Measurements from ENCODE around the gene TTLL11. TPM values are rescaled to one million over a fixed set of nuclear protein-coding genes. Genes with fewer than 3 reads are reported as not detected.

TTLL11 gene
- 1.4 and 1.7 TPM in 2 replicates for total RNA-seq (2014; rRNA removed; shearing (Covaris generic))
- polyA plus RNA-seq (2016; fragmentation: Nextera tagmentation; extraction: Ambion mirVana): 0.37 and 0.57 TPM in 2 replicates
- long read RNA-seq: 0 reads

DNA sequence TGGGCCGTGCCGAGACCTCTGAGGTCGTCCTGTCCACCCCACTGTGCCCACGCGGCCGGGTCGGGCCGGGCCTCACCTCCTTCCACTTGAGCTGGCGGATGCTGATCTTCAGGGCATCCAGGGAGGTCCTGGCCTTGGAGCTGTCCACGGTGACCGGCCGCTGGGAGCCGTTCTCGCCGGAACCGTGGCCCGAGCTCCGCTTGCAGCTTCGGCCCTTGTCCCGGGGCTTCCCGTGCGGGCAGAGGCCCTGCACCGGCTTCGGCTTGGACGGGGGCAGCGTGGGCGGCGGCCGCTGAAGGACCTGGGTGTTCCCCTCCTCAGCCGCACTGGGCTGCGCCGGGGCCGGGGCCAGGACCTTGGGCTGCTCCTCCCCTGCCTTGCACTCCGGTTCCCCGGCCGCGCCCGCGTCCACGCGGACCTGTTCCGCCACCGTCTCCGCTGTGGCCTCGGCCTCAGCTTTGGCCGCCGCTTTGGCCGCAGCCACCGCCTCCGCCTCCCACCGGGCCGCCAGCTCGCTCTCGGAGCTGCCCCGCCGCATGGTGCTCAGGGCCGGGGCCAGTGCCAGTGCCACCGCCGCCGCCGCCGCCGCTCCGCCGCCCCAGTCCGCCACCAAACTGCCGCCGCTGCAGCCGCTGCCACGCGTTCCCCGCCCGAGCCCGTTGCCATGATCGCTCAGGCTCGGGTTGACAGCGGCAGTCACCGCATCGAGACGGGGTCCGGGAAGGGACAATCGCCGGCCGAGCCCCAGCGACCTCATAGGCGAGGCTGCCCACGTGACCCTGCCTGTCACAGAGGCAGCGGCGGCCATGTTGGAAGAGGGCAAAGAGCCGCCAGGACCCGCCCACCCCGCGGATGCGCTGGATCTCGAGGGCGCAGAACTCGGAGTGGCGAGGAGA lies at the start of gene TTLL11:
Gene TTLL11 (minus strand): TSS at position 698 of the 896 bp plus-strand sequence. CDS start 160 bp downstream, at position 538.
- H3K27me3 Mint-ChIP-seq (ENCODE audit: insufficient read depth, low read depth, poor library complexity): peaks cover 7% of the 10 kb centered on the region
- H3K27ac ChIP-seq (ENCODE audit: low read depth): no peak within 1 kb of the TSS
- H3K4me1 Mint-ChIP-seq: peaks cover 10% of the 10 kb centered on the region
- peak within 1 kb of the TSS; percentile 93 for H2AFZ ChIP-seq
- H3K27ac Mint-ChIP-seq: no peak within 1 kb of the TSS
- no peaks in the 10 kb centered on the region for H3K36me3 ChIP-seq (ENCODE audit: insufficient read depth)
- peak within 1 kb of the TSS; percentile 88 for H3K4me2 ChIP-seq
- H3K4me3 ChIP-seq: peak within 1 kb of the TSS; percentile 68
- ATAC-seq: peak; percentile 90
- H3K4me1 ChIP-seq (ENCODE audit: insufficient read depth): no peaks in the 10 kb centered on the region; the same call in 1 of the 2 replicates
- no peaks in the 10 kb centered on the region for H3K9me2 ChIP-seq (ENCODE audit: insufficient read depth)
- H3K36me3 Mint-ChIP-seq (ENCODE audit: low read depth): no peaks in the 10 kb centered on the region; the same call in 2 of the 3 replicates
- no peaks in the 10 kb centered on the region for H3F3A ChIP-seq (replicated peaks; ENCODE audit: low read depth)
- H3K79me2 ChIP-seq (replicated peaks; ENCODE audit: insufficient read depth): no peaks in the 10 kb centered on the region
- DNase-seq (ENCODE audit: low spot score): peak; percentile 97
- H3K4me3 Mint-ChIP-seq: peak within 1 kb of the TSS; percentile 80
- peaks cover 4% of the 10 kb centered on the region for H4K20me1 ChIP-seq (replicated peaks; ENCODE audit: insufficient read depth)
- H3K9me3 Mint-ChIP-seq: no peaks in the 10 kb centered on the region; the same call in 2 of the 3 replicates
- TF ChIP-seq, protein P1, sequence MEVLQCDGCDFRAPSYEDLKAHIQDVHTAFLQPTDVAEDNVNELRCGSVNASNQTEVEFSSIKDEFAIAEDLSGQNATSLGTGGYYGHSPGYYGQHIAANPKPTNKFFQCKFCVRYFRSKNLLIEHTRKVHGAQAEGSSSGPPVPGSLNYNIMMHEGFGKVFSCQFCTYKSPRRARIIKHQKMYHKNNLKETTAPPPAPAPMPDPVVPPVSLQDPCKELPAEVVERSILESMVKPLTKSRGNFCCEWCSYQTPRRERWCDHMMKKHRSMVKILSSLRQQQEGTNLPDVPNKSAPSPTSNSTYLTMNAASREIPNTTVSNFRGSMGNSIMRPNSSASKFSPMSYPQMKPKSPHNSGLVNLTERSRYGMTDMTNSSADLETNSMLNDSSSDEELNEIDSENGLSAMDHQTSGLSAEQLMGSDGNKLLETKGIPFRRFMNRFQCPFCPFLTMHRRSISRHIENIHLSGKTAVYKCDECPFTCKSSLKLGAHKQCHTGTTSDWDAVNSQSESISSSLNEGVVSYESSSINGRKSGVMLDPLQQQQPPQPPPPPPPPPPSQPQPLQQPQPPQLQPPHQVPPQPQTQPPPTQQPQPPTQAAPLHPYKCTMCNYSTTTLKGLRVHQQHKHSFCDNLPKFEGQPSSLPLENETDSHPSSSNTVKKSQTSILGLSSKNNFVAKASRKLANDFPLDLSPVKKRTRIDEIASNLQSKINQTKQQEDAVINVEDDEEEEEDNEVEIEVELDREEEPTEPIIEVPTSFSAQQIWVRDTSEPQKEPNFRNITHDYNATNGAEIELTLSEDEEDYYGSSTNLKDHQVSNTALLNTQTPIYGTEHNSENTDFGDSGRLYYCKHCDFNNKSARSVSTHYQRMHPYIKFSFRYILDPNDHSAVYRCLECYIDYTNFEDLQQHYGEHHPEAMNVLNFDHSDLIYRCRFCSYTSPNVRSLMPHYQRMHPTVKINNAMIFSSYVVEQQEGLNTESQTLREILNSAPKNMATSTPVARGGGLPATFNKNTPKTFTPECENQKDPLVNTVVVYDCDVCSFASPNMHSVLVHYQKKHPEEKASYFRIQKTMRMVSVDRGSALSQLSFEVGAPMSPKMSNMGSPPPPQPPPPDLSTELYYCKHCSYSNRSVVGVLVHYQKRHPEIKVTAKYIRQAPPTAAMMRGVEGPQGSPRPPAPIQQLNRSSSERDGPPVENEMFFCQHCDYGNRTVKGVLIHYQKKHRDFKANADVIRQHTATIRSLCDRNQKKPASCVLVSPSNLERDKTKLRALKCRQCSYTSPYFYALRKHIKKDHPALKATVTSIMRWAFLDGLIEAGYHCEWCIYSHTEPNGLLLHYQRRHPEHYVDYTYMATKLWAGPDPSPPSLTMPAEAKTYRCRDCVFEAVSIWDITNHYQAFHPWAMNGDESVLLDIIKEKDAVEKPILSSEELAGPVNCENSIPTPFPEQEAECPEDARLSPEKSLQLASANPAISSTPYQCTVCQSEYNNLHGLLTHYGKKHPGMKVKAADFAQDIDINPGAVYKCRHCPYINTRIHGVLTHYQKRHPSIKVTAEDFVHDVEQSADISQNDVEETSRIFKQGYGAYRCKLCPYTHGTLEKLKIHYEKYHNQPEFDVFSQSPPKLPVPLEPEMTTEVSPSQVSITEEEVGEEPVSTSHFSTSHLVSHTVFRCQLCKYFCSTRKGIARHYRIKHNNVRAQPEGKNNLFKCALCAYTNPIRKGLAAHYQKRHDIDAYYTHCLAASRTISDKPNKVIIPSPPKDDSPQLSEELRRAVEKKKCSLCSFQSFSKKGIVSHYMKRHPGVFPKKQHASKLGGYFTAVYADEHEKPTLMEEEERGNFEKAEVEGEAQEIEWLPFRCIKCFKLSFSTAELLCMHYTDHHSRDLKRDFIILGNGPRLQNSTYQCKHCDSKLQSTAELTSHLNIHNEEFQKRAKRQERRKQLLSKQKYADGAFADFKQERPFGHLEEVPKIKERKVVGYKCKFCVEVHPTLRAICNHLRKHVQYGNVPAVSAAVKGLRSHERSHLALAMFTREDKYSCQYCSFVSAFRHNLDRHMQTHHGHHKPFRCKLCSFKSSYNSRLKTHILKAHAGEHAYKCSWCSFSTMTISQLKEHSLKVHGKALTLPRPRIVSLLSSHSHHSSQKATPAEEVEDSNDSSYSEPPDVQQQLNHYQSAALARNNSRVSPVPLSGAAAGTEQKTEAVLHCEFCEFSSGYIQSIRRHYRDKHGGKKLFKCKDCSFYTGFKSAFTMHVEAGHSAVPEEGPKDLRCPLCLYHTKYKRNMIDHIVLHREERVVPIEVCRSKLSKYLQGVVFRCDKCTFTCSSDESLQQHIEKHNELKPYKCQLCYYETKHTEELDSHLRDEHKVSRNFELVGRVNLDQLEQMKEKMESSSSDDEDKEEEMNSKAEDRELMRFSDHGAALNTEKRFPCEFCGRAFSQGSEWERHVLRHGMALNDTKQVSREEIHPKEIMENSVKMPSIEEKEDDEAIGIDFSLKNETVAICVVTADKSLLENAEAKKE (CRISPR knock-in tag; IDR thresholded peaks at IDR 0.05): no peak
- TF ChIP-seq, protein P2, sequence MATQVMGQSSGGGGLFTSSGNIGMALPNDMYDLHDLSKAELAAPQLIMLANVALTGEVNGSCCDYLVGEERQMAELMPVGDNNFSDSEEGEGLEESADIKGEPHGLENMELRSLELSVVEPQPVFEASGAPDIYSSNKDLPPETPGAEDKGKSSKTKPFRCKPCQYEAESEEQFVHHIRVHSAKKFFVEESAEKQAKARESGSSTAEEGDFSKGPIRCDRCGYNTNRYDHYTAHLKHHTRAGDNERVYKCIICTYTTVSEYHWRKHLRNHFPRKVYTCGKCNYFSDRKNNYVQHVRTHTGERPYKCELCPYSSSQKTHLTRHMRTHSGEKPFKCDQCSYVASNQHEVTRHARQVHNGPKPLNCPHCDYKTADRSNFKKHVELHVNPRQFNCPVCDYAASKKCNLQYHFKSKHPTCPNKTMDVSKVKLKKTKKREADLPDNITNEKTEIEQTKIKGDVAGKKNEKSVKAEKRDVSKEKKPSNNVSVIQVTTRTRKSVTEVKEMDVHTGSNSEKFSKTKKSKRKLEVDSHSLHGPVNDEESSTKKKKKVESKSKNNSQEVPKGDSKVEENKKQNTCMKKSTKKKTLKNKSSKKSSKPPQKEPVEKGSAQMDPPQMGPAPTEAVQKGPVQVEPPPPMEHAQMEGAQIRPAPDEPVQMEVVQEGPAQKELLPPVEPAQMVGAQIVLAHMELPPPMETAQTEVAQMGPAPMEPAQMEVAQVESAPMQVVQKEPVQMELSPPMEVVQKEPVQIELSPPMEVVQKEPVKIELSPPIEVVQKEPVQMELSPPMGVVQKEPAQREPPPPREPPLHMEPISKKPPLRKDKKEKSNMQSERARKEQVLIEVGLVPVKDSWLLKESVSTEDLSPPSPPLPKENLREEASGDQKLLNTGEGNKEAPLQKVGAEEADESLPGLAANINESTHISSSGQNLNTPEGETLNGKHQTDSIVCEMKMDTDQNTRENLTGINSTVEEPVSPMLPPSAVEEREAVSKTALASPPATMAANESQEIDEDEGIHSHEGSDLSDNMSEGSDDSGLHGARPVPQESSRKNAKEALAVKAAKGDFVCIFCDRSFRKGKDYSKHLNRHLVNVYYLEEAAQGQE (IDR thresholded peaks at IDR 0.05; ENCODE audit: unreplicated experiment): peak; percentile 64
- TF ChIP-seq JUNB (IDR thresholded peaks at IDR 0.05; ENCODE audit: unreplicated experiment) (no peak), CTCF (conservative IDR thresholded peaks at IDR 0.05; ENCODE audit: low read depth in 2 of 2) (no peak), EZH2phosphoT487 (IDR thresholded peaks at IDR 0.05; ENCODE audit: unreplicated experiment) (no peak), EZH2 (IDR thresholded peaks at IDR 0.05; ENCODE audit: low read depth, unreplicated experiment) (no peak), POLR2AphosphoS5 (IDR thresholded peaks at IDR 0.05; ENCODE audit: low read depth) (peak; percentile 56; the same call in 1 of the 2 replicates), ZNF331 (CRISPR knock-in tag; IDR thresholded peaks at IDR 0.05; ENCODE audit: low read depth) (no peak), NANOG (IDR thresholded peaks at IDR 0.05; ENCODE audit: borderline replicate concordance) (no peak), STAT1 (IDR thresholded peaks at IDR 0.05; ENCODE audit: unreplicated experiment) (no peak), CREB1 (CRISPR knock-in tag; IDR thresholded peaks at IDR 0.05; ENCODE audit: low read depth) (peak; percentile 94), ZNF114 (CRISPR knock-in tag; IDR thresholded peaks at IDR 0.05) (no peak)
- TF ChIP-seq, protein P3, sequence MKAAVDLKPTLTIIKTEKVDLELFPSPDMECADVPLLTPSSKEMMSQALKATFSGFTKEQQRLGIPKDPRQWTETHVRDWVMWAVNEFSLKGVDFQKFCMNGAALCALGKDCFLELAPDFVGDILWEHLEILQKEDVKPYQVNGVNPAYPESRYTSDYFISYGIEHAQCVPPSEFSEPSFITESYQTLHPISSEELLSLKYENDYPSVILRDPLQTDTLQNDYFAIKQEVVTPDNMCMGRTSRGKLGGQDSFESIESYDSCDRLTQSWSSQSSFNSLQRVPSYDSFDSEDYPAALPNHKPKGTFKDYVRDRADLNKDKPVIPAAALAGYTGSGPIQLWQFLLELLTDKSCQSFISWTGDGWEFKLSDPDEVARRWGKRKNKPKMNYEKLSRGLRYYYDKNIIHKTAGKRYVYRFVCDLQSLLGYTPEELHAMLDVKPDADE (IDR thresholded peaks at IDR 0.05): peak; percentile 84
- H3K27me3 ChIP-seq (ENCODE audit: insufficient read depth): peaks cover 26% of the 10 kb centered on the region
